GM19035 (cell line): ENCODE results near the gene UQCC3.
"Not testable (repeated sequence)": the region's sequence is repeated elsewhere in the genome, so short reads cannot be mapped to it uniquely, and the experiment has no call there.

ENCODE experiments used
- ATAC-seq: cut with Tn5 transposase; IDR thresholded peaks from one replicate; pipeline ENCODE4 v1.9.1; 2021; ENCODE audit not compliant: unreplicated experiment

The UQCC3 gene

DNA sequence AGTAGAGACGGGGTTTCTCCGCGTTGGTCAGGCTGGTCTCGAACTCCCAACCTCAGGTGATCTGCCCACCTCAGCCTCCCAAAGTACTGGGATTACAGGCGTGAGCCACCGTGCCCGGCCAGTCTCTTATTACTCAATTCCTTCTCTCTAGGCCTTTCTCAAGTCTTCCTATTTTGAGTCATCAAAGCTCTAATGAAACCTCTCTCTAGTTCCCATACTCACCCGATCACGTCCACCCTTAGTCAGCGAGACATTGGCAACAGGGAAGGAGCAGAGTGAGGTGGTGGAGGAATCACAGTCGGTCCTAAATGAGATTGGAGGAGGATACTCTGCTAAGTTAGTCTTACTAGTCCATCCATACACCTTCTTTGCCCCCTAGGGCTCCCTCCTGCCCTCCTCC lies 30.8 kb downstream of the UQCC3 start:
- no peak for ATAC-seq

DNA sequence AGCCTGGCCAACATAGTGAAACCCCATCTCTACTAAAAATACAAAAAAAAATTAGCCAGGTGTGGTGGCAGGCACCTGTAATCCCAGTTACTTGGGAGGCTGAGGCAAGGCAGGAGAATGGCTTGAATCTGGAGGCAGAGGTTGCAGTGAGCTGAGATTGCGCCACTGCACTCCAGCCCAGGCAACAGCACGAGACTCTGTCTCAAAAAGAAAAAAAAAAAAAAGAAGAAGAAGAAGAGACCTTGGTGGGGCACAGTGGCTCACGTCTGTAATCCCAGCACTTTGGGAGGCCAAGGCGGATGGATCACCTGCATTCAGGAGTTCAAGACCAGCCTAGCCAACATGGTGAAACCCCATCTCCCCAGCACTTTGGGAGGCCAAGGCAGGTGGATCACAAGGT lies 32.4 kb downstream of the UQCC3 start:
- not testable (repeated sequence) for ATAC-seq

DNA sequence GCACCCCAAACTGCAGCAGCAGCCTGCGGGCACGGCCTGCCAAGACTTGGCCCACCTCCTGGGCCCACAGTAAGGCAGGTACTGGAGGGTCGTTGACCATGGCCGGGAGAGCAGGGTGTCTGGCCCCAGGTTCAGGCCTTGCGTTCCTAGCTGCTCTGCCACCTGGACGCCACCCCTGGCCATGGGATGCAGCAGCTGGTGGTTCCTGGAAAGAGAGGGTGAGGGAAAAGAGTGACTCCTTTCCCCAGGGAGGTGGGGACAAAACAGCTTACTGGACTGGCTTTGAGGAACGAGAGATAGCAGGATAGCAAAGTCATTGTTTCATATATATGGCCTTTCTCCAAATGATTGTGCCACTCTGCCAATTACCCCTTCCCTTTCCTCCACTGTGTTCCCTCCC lies 33.9 kb downstream of the UQCC3 start:
- ATAC-seq, result no peak

DNA sequence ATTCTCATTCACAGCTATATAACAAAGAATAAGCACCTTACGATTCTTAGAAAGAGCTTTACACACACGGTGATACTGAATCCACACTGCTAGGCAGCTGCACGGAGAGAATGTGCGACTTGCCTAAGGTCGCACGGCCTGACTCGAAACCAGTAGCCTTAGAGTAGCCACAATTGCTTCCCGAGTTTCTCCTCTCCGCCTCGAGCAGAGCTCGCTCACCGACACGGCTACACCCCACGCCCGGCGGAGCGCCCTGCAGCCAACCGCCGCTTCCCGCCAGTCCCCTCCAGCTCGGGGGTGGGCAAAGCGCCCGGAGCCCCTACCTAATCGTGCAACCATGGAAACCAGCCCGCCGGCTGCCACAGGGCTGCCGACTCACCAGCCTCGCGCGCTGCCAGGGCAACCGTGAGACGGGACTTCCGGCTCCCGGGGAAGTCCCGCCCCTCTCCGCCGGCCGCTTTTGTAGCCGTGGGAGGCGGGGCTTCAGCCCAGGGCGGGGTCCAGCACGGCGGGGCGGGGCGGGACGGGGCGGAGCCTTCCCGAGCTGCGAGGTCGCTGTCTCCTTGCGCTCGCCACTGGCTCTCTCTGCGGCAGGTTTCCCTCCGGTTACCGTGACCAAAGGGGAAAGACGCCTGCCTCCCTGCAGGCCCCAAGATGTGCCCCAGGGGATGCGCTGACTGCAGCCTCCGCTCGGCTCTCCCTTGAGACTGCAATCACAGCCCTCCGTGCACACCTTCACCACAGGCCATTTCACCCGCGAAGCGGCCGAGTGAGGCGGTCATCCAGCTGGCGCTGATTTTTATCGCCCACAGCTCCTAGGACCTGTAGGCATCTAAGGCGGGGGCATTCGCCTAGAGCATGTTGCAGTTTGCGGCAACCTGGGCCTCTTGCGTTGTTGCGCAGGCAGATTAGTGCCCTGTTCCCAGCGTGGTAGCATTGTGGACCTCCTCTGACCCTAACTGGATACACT lies 34.7 kb downstream of the UQCC3 start:
- ATAC-seq, result peak; percentile 54

DNA sequence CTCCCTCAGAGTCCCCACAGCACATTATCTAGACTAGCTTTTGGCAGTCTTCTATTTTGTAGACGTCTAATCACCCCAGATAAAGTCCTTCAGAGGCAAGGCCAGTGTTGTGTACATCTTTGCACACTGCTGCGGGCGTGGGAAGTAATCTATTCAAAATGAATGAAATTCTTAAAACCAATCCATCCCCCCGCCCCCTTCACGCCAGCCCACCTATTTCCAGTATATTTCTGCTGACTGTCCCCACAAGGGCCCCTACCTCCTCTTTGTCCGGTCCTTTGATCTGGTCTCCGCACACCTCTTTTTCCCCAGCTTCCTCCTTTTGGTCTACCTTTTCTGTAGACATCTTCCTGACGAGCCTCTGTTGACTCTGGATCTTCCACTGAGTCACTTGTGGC lies 35.4 kb downstream of the UQCC3 start:
- ATAC-seq, result no peak

DNA sequence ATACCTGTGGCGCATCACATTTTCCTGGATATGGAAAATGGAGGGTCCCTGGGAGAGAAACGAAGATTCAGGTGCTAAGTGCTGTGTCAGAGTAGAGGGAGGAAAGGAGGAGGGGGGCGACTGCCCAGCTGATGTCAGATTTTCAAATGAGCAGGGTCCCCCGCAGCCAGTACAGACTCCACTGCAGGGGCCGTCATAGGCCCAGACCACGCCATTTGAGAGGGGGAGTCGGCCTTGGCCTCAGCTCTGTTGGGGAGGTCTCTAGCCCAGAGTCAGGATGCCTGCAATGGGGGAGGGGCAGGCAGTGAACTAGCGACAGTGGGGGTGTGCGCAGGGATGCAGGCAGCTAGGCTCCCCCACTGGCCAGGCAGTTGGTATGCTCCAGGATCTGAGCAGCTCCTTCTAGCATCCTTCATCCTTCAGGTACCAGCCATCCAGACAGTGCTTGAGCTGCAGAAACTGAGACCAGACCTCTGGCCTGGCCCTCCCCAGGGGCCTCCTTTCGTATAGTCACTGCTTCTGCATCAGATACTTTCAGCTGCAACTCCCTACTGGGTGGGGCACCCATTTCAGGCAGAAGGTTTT lies 35.9 kb downstream of the UQCC3 start, which contains the start of the genes BSCL2 and GNG3:
Gene BSCL2, minus strand, starts transcription at position 148 of the 585 bp plus-strand sequence. CDS start 229 bp downstream, outside the sequence.
Gene GNG3, plus strand, starts transcription at position 400 of the 585 bp plus-strand sequence. CDS start 620 bp downstream, outside the sequence.
- ATAC-seq, result no peak

DNA sequence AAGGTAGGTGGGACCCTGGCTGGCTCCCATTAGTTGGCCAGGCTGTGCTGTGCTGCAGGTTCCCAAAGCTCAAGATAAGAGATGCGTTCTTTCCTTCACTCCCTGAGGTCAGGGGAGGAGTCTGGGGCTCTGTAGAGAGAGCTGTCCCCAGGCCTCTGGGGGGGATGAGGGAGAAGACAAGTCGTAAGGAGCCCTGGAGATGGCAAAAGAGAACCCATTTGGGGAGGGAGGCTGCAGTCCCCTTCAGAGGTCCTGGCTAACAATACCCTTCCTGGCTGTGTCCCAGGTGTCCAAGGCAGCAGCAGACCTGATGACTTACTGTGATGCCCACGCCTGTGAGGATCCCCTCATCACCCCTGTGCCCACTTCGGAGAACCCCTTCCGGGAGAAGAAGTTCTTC lies 36.9 kb downstream of the UQCC3 start:
- no peak for ATAC-seq

DNA sequence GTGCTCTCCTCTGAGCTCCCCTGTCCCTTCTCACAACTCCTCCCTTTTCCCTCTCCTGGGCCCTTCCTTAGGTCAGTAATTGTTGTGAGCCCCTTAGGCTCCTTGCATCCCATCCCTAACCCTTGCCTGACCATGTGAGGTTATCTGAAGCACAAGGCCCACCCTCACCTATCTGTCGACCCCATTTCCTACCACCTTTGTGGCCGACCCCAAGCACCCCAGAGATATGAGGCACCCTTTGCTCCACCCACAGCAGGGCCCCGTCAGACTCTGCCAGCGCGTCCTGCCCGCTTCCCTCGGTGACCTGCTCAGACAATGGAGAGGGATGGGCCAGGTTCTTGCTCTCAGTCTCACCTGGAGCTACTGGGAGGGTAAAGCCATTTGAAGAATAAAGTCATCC lies 37.3 kb downstream of the UQCC3 start:
- ATAC-seq, result no peak

DNA sequence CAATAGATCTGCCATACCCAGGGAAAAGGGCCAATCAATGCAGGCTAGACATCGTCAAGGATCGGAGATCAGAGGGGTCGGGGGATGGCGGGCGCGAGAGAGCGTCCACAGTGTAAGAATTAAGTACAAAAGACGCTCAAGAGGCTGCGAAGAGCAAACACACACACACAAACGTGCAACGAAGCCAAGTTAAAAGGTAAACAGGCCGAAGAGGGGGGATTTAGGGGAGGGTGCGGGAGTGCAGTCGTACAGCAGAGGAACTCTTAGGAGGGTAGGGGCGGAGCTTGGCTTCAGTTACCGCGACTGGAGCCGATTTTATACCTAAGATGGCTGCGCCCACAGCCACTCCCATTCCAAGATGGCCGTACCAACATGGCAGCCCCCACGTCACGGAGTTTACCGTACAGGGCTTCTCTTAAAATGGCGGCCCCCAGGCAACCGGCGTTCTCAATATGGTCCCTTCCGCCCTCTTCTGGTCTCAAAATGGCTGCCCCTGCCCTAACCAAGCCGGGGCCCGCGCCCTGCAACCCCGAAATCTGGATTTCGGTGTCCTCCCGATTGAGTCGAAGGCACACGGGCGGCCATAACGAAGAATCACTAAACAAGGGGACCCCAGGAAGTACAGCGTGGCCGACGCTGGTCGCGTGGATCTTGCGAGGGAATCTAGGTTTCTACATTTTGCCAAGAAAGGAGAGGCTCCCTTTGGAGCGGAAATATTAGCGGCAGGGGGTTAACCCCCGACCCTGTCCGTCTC lies 38.0 kb downstream of the UQCC3 start:
- ATAC-seq, result peak; percentile 74

DNA sequence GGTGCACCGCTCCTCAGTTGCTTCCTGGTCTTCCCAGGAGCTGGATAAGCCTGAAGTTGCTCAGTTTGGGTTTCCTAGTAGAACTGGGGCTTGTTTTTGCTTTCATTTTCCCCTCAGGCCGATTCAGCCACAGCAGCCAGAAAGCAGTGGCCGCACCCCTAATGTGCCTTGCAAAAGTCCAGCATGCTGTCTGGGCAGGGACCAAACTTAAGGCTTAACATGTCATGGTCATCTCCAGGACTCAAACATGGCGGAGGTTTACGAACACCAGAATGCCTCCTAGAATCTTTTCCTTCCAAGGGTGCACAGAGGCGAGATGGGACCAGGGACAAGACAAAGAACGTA lies 38.5 kb downstream of the UQCC3 start:
- peak; percentile 9 for ATAC-seq

DNA sequence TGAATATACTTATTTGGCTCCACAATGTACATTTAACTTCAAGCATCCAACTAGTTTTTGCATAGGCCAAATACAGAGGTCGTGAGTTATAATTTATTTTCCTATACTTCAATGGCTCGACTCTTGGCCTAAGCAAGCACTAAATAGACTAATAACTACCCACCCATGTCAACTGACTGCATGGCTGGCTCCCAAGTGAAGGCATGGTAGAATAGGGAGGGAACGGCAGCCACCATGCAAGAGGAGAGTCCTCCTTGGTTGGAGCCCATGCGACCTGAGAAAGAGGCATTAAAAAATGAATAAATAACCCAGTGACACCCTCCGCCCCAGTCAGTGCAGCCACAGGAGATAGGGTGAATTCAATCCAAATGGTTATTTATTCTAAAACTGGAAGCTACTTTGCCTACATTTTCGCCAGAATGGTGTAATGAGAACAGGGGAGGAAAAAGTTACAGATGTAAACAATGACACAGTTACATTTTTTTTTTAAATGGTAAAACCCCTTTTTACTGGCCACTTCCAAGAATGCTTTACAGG lies 40.9 kb downstream of the UQCC3 start:
- no peak for ATAC-seq

DNA sequence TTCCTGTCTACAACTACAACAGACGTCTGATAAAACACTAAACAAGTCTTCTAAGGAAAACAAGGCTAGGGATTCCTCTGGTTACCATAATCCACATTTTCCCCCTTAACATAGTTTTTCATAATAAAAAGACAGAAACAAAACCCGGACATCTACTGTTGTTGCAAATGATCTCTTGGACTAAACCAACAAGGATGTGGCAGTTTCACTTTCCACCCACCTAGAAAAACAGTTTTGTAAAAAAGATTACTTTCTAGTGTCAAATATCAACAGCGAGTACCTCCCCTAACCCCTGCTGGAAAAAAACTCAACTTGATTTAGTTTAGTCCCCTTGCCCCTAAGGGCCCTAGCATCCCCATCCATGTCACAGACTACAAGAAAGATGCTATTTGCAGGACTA lies 41.4 kb downstream of the UQCC3 start:
- ATAC-seq, result no peak

DNA sequence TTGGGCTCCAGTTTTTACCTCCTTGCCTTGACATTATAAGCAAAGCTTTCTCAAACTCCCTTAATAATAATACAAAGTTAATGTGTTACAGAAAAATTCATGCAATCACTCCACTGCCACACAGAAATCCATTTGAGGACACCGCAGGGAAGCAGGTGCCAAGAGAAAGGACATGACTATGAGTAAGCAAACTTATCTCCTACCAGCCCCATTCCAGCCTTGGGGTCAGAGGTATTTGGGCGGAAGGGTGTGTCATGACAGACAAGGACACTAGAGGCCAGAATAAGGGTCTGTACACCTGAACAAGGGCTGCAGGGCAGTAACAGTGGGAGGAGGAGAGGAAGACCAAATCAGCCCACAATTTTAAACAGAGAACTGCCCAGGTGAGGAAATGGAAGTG lies 41.9 kb downstream of the UQCC3 start:
- no peak for ATAC-seq

DNA sequence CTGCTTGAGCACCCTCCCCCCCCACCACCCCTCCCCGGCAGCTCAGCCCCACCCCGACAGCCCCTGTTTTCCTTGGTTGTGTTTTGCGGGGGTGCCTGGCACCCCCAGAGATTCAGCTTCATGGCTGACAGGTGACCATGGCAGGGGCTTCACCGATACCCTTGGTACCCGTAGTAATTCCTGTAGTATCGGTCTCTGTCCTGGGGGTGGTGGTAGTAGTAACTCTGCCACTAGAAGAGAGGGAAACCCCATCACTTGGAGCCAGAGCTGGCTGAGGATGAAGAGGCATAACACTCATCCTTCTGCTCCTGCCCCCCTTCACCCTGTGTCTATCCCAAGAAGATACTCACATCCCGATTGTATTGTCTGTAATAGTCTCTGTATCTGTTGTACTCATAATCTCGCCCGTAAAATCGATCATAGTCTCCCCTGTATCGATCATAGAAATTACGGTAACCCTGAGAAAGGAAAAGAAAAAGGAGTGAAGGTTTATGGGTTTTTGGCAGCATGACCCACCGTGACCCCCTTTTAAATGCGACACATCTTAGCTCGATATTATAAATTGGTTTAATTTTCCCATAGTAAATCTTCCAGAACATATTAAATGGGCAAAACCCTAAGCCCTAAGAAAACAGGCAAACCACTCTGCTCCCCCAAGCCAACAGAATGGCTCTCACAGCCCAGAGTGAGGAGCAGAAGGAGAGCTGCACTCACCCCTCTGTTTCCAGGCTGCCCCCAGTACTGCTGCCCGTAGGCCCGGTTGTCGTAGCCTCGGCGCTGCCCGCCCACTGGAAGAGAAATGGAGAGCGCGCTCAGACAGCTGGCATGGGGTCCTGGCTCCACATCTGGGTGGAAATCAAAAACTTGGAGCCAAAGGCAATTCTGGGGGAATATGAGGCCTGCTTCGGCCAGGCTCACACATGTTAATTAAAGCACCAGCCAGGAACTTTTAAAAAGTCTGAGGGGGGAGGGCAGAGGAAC lies 44.0 kb downstream of the UQCC3 start:
- ATAC-seq, result no peak

DNA sequence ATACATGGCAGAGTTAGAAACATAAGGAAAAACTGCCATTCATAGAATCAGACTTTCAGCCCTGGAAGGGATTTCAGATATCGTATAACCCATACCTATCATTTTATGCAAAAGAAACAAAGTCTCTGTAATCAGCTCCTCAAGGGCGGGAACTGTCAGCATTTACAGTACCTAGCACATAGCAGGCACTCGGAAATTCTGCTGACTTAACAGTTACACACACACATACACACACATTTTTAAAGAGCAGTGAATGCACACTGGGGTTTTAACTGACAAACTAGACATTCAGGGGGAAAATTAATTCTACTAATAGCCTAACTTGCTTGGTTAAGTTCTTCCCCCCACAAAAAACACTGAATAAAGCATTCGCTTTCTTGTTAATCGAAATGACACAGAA lies 44.7 kb downstream of the UQCC3 start:
- ATAC-seq, result no peak

DNA sequence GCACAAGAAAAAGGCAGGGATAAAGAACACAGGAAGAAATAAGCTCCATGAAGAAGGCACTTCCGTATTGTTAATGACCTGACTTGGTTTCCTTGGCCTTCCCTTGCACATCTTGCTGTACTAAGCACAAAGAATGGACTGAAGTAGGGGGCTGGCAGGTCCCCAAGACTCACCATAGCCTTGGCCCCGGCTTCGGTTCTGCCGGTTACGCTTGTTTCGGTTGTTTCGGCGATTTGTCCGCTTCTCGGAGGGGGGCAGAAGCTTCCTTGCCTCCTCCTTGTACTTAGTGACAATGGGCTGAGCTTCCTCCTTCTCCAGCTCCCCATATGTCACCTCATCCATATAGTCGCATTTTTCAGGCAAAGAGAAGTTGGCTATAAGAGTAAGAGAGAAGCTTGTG lies 45.3 kb downstream of the UQCC3 start:
- no peak for ATAC-seq

DNA sequence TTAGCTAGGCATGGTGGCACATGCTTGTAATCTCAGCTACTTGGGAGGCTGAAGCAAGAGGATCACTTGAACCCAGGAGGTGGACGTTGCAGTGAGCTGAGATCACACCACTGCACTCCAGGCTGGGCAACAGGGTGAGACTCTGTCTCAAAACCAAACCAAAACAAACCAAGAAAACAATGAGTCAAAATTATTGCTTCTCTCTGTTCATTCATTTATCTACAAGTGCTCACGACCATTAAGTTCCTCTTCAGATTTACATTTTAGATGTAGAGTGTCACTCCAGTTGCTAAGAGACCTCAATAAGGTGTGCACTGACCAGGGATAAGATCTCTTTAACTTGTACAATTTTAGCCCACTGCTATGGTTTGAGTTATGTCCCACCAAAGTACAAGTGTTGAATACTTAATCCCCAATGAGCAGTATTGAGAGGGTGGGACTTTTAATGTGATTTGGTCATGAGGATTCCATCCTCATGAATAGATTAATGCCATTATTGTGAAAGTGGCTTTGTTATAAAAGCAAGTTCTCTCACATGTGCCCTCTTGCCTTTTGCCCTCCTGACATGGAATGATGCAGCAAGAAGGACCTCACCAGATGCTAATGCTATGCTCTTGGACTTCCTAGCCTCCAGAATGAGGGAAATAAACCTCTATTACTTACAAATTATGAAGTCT lies 48.0 kb downstream of the UQCC3 start:
- no peak for ATAC-seq

DNA sequence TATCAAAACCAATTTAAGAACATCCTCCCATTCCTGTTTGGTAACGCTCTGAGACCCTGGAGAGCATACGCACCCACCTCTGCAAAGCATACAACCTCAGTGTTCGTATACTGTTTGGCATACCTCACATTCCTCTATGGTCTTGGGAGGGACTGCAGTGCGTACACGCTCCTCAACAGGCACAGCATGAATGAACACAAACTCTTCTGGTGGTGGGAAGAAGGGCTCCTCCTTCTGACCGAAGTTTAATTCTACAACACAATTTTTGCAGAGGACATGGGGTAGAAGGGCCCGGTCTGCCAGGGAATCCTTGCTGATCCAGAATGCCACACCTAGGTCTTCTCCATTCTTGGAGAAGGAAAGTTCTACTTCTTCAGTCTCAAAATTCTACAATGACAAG lies 50.5 kb downstream of the UQCC3 start:
- ATAC-seq, result no peak
